Activated CD8-positive, alpha-beta memory T cell treated with anti-CD3 and anti-CD28 coated beads, Interleukin-2, amount 50 U/mL, for 48 hours (primary cell): ENCODE measurements around the gene RCSD1.

Source experiments
- DNase-seq: peaks from one replicate; pipeline ENCODE4 v3.0.0-alpha.2; 2020

The RCSD1 gene

DNA sequence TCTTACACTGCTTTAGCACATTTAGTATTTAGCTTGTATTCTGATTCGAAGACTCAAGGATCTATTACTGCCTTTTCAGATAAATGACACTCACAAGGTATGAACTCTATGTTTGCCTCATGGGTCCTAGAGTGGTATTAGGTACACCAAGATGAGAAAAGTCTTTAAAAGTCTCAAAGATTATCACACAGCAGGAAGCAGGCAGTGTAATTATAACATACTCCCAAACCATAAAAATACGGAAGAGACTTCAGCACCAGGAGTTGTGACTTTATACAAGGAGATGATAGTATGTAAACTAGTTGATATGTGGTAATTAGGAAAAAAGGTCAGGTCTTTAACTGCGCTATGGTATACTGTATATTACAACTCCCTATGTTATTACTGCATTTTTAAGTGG, 11.2 kb upstream of the RCSD1 start:
- no peak for DNase-seq

DNA sequence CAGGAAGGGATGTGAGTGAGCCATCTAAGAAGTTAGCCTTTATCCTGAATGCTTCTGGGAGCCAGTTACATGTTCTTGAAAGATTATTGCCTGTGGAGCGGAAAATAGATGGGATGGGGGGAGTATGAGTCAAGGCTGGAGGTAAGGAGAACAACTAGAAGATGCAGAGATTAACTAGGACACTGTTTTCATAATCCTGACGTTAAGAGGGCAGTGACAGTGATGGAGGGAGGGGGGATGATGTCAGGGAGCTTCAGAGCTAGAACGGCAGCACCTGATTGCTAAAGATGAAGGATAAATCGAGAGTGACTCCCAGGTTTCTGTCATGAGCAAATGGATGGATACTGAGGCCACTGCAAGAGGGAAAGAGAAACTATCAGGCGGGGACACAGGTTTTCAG, 10.0 kb upstream of the RCSD1 start:
- peak; percentile 15 for DNase-seq

DNA sequence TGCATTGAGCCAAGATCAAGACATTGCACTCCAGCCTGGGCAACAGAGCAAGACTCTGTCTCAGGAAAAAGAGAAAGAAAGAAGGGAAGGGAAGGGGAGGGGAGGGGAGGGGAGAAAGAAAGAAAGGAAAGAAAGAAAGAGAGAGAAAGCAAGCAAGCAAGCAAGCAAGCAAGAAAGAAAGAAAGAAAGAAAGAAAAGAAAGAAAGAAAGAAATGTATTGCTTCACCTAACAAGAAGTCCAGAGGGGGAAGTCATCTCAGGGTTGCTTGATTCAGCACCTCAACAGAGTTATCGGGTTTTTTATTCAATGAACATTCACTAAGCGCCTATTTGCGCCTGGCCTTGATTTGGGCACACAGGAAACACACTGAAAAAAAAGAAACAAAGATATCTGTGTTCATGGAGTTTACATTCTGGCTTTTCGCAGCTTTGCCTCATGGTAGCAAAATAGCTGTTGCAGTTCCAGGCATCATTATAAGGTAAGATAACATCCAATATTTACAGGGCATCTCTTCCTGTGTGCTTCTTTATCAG, 8.2 kb upstream of the RCSD1 start:
- DNase-seq: peak; percentile 32

DNA sequence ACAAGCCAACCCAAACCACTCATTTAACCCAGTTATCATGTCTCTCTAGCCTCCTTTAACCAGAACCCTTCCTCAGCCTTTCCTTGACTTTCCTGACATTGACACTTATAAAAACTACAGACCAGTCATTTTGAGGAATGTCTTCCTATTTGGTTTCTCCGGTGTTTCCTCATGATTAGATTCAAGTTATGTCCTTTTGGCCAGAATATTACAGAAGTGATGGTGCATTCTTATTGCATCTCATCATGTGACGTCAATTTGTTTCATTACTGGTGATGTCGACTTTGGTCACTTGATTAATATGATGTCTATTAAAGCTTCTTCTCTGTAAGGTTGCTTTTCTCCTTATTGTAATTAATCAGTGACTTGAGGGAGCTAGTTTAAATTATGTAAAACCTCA, 6.1 kb upstream of the RCSD1 start:
- no peak for DNase-seq

DNA sequence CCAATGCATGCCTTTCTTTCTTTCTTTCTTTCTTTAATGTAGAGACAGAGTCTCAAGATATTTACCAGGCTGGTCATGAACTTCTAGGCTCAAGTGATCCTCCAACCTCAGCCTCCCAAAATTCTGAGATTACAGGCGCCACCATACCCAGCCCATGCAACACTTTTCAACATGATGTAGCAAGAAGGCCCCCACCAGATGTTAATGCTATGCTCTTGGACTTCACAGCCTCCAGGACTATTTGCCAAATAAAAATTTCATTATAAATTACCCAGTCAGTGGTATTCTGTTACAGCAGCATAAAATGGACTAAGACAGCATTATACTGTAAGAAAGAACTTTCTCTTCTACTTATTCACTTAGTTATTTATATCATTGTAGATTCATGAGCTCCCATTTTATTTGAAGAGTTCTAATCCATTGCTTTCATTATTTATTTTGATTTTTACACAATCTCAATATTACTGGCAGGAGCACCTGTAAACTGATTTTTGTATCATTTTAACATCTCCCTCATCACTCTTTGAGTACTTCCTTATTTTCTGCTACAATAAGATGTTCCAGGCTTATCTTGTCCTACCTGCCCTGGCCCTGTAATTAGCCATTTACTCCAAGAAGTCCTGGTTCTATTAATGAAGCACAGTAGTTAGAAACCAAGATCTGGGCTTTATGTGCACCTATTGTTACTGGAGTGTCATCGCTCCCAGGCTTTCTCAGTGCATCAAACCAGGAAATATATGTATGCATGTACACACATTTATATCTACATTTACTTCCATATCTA, 4.8 kb upstream of the RCSD1 start:
- no peak for DNase-seq

DNA sequence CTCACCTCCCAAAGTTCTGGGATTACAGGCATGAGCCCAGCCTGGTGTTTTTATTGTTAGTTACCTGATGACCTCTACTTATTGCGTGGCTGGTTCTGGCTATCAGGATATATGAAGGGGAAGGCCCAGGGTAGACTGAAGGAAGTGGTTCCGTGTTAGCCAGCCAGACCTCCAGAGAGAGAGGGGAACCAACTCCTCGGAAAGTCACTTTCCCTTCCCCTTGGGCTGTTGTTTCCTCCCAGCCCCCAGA, 2.5 kb upstream of the RCSD1 start:
- no peak for DNase-seq

DNA sequence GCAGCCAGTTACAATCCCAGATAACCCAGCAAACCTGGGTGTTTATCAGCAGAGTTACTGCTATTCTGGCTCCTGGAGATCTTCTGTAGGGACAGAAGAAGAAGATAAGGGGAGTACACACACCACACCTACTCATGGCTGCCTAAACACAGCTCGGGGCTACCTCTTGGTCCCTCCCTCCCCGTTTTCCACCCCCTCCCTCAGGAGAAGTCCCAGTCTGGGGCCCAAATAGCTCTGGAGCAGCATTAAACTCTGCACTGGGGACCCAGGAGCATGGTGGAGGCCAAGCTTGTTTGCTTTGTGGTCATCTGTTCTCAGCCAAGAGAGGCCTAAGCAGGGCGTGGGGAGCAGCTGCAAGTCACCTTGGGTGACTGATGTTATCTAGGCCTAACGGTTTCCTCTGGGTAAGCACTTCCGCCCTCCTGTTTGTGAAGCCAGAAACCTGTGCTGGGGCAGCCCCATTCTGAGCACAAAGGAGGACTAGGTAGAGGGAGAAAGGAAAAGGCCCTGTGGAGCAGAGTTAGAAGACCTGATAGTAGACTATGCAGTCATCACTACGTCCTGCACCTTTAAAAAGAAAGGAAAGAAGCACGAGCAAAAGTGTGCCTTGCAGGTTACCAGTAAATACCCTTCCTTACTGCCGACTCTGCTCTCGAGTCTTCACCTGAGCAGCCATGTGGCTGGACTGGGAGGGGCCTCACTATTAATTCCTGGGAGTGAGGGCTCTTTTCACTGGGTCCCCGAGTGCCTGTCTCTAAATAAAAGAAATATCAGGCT, 2.0 kb upstream of the RCSD1 start:
- peak; percentile 83 for DNase-seq

DNA sequence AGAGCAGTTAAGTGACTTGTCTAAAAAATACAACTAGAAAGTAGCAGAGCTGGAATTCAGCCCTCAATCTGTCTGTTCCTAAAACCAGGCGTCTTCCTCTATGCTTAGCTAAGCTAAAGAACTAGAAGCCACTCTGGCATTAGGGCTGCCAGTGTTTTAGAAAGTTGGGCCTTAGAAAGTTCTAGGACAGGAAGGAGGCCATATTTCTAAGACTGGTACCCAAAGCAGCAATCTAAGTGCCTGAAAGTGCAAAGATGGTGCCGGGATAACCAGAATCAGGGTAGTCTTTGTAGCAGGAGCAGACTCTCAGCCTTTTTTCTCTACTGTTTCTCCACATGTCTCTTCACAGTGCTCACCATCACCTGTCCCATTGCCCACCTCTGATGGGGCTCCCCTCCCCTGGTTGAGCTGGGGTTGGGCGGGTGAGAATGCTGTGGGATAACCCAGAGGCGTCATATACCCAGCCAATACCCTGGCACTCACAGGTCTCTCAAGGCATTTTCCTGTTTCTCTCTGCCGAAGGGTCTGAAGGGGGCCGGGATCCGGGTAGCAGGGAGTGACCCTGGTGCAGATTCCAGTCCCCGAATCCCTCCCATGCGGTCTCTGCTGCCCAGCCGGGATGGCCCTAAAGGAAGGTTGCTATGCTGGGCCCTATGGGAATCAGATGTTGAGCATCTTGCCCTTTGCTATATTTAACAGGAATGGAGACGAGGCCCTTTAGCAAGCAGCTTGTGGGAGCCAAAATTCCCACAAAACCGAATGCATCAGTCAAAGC, 1.1 kb upstream of the RCSD1 start:
- peak; percentile 63 for DNase-seq

DNA sequence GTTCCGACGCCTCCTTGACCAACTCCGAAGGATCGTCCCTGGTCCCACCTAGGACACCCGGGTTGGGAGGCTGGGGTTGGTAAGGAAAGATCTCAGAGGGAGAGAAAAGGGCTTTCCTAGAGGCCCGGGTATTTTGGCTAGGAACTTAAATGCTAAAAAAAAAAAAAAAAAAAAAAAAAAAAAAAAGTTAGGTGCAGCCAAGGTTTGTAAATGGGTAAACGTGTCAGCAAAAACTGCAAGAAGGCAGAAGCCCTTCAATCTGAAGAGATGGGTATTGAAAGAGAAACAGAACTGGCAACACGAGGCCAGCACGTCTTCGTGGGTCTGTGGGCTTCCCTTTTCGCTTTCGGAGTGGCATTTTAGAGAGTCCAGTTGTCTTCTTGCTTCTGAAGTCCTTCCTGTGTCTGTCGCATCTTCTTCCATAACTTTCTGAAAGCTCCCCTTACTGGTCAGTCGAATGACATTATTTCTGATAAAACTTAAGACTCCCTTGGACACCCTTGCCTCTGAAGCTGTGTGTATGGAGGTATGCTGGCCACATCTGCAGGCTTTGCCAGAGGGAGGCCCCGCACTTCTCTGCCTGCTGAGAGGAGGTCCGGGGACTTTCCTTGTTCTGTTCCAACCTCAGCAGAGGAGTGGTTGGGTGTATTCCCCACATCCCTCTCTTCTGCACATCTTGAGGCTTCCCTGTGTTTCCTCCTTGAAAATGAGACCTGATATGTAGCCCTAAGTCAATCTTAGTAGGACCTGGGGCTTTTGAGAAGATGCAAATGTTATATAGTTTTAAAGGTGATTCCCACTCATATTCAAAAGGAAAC, 745 bp downstream of the RCSD1 start:
- DNase-seq: peak; percentile 62

DNA sequence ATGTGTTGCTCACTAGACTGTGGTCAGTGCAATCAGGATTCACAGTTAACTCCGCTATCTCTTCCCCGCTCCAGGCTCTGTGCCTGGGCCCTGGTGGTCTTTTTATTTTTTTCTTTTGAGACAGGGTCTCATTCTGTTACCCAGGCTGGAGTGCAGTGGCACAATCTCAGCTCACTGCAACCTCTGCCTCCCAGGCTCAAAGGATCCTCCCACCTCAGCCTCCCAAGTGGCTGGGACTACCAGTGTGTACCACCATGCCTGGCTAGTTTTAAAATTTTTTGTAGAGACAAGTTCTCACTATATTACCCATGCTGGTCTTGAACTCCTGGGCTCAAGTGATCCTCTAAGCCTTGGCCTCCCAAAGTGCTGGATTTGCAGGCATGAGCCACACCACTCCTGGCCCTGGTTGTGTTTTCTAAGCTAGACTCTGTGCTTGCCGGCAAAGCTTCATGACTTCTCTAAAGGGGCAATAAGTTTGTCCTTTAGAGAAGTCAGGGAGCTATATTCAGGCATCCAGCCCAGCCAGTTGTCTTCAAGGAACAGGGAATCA, 1.4 kb downstream of the RCSD1 start:
- peak; percentile 58 for DNase-seq

DNA sequence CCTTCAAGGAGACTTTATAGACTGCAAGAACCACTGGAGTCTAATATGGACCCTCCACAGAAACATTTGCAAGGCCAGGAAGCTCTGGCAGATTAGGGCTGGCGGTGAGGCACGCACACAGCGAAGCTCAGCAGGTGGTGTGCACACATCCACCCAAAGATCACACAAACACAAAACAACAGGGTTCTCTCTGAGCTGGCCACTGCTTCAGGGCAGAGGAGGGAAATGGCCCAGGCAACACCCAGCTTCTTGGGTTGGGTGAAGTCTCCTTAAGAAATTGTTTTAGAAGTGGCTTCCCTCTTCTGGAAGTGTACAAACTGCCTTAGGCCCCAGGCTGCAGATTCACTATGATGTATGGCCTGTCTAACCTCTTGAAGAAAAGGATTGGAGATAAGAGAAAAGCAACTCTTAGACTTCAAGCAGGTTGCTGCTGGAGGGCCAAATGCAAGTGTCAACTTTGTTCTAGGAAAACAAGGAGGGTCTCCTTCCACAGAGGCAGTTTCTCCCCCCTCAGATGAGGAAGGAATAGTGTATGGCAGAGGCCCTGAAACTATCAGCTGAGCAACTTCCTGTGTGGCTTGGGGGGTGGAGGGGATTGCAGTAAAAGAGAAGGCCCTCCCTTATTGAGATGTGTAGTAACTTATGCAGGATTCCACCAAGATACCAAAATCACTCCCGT, 2.0 kb downstream of the RCSD1 start:
- peak; percentile 65 for DNase-seq

DNA sequence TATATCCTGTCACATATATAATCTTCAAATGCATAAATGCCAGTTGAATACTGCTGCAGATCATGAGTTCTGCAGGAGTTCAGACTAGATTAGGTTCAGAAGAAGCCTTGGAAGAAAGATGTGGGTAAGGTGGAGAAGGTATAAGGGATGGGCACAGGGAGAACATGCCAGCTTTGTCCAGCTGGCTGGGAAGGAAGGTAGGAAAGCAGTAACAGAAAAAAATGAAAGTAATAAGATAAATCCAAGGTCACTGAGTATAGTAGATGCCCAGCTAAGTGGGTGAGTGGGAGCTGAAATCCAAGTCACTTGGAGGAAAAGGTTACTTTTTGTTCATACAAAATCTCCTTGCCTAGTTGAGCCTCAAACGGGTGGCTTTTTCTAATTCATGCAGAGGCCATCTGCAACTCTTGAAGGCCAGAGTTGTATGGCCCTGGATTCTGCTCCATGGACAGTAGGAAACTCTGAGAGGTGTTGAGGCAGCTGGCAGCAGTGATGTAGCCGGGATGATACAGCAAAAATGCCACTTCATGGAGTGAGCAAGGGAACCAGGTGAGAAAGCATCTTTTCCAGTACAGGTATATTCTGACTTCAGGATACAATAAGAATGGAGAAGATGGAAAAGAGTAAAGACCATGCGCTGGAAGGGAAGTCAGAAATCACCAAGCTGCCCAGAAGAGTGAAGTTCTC, 3.4 kb downstream of the RCSD1 start:
- peak; percentile 23 for DNase-seq

DNA sequence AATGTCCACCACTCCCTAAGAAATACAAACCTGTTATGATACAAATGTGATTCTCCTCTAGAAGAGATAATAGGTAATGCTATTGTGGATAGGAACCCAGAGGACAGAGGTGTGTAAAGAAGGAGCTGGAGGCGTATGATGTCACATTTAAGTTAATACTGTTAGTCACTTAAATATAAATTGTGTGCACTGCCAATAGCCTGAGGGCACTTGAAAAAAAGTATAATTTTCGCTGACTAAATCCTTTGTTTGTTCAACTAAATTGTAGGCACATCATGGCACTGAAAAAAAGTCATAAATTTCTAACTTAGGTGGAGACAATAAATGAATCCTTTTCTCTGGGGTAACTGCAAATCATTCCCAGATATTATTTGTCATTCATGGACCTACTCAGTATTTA, 4.4 kb downstream of the RCSD1 start:
- no peak for DNase-seq

DNA sequence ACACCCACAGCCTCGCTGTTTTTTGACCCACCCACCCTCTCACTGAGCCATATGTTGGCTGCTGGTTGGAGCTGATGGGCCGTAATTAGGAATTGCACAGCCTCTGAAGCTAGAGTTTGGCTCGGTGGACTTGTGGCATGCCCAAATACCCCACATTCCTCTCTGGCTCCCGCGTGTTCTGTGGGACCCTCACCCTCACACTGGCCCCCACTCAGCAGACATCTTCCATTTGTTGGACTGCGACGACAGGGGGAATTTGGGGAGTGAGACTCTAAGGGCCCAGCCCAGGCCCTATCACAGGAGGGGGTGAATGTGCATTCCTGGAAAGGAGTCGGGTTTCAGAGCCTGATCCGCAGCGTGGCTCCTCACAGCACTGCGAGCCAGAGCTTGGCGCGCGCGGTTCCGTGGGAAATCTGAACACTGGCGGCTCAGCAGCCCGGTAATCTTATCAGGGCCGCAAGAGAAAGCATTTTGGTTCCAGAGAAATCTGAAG, 5.2 kb downstream of the RCSD1 start:
- peak; percentile 35 for DNase-seq

DNA sequence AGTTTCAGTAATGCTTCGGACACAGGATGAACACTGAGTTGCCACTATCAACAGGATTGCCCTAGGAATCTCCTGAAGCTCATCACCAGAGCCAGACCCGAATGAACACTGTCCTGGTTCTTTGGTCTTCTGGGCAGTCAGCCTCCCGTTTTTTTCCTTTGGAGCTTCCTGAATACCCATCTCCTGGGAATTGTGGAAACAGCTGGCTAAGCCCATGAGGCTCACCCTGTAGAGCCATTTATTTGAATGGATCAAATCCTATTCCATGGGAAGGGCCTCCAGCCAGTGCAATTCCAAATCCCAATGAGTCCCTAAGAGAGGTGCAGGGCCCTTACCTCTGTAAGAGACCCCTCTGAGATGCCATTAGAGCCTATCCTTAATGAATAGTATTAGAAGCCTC, 5.9 kb downstream of the RCSD1 start:
- DNase-seq: peak; percentile 34

DNA sequence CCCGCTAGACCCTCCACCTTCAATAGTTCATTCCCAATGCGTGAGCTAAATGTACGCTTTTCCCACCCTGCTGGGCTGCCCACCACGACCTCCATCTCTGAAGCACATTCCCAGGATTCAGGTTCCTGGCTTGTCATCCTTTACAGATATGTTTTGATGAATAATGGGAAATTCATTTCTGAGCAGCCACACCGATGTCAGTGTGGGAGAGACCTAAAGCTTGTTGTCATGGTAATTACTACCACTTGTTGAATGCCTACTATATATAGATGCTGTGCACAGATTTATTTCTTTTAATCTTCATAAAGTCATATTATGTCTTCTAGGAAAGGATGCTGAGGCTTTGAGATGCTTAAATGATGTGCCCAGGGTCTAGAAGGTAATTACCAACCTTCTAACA, 8.0 kb downstream of the RCSD1 start:
- no peak for DNase-seq

DNA sequence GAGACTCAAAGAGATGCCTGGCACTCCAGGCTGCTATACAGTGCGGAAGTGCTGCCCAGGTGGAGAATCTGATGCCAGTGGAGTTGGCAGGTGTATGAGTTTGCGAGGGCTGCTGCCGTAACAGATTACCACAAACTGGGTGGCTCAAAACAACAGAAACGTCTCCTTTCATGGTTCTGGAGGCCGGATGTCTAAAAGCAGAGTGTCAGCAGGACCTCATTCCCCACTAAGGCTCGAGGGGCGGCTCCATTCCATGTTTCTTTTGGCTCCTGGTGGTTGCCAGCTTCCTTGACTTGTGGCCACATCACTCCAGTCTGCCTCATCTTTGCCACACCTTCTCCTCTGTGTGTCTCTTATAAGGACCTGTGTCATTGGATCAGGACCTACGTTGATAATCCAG, 10.0 kb downstream of the RCSD1 start:
- no peak for DNase-seq

DNA sequence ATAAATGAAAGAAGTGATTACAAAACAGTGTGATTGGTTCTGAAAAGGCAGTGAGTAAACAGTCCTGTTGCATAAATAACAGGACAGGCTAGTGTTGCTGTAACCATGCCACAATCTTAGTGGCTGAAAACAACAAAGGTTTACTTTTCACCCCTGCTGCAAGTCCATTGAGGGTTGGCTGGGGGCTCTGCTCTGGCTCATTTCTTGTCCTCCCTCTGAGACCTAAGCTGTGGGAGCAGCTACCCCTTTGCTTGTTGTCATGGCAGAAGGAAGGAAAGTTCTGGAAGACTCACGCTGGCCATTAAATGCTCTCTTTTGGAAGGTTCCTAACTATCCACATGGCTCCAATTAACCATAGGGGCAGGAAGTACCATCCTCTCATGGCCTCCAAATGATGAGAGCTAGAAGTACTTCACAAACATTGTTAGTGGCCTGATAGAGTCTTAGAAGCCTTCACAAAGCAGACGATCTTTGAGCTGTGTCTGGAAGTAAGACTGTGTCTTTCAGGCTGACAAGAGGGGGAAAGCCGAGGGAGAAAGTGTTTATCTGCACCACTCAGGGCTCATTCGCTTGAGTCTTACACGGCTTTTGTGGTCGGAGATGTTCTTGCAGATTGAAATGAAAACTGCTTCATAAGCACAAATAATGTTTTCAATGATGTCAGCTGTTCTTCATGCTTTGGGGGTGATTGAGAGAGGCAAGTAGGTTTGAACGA, 11.9 kb downstream of the RCSD1 start:
- no peak for DNase-seq

DNA sequence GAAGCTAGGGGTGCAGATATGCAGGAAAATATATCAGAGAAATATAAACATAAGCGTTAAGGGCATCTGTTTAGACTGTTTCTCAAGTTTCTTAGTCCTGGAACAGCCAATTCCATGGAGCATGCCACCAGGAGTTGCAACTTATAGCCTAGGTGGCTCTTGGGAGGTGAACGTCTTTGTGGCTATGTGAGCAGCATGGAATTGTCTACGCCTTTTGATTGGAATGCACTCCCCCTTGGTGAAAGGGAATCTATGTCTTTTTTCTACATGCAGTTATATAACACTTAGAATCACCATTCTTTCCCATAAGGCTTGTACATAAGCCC, 12.4 kb downstream of the RCSD1 start:
- DNase-seq: no peak

DNA sequence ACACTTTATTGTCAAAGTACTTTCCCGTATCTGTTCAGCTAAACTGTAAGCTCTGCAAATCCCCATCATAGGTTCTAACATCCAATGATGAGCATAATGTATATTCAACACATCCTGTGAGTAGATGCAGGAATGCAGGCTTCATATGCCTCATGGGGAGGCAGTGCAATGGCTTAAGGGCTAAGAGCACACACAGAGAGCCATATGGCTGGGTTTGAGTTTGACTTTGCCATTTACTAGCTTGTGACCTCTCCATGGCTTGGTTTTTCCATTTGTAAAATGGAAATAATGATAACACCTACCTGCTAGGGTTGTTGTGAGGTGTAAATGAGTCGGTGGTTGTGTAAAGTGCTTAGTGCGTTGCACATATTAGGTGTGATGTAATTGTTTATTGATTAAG, 13.4 kb downstream of the RCSD1 start:
- DNase-seq: no peak

DNA sequence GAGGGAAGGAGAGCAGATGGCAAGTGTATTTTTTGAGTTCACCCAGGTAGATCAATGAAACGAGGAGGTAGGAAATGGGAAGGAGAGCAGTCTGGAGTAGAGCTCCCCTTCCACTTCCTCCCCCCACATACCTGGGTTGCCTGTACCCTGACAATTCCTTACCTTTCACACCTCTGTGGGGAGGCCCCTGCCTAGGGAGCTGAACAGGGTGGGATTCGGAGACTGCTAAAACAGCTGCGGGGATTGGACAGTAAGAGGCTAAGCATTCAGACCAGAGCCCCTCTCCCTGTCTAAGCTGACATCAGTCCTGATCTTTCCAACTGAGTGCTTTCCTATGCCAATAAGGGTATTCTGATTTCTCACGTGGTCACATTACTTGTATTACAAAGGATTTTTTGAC, 14.5 kb downstream of the RCSD1 start:
- DNase-seq: no peak
